WERI-Rb-1 (cell line): ENCODE measurements around the gene TMEM204.

Experiments used
- DNase-seq: peaks from one replicate; pipeline ENCODE4 v3.0.0-alpha.2; 2020
- H3K27ac ChIP-seq: fragments of 250-450 bp; sonication (Bioruptor Pico); 2 replicates; pipeline ENCODE4 v1.5.1; 2020; ENCODE audit warnings: mild to moderate bottlenecking, moderate library complexity
- H3K27me3 ChIP-seq: fragments of 250-450 bp; sonication (Bioruptor Pico); 2 replicates; pipeline ENCODE4 v1.5.1; 2021; ENCODE audit warnings: mild to moderate bottlenecking, low read depth, moderate library complexity; ENCODE audit not compliant: insufficient read depth, severe bottlenecking
- H3K36me3 ChIP-seq: fragments of 250-450 bp; sonication (Bioruptor Pico); 2 replicates; pipeline ENCODE4 v1.5.1; 2020; ENCODE audit warnings: mild to moderate bottlenecking, moderate library complexity
- H3K4me3 ChIP-seq: 2 replicates; pipeline ENCODE4 v1.5.1; 2011; ENCODE audit warnings: low read depth, mild to moderate bottlenecking, control low read depth, low read length
- H3K9me3 ChIP-seq: fragments of 250-450 bp; sonication (Bioruptor Pico); 2 replicates; pipeline ENCODE4 v1.5.1; 2021; ENCODE audit warnings: mild to moderate bottlenecking, moderate library complexity; ENCODE audit not compliant: severe bottlenecking
- TF ChIP-seq, protein P1 (sequence below): IDR thresholded peaks from 2 replicates; pipeline ENCODE4 v1.5.1; 2011; ENCODE audit warnings: low read depth, mild to moderate bottlenecking, control low read depth, inconsistent platforms, low read length

TMEM204 gene

DNA sequence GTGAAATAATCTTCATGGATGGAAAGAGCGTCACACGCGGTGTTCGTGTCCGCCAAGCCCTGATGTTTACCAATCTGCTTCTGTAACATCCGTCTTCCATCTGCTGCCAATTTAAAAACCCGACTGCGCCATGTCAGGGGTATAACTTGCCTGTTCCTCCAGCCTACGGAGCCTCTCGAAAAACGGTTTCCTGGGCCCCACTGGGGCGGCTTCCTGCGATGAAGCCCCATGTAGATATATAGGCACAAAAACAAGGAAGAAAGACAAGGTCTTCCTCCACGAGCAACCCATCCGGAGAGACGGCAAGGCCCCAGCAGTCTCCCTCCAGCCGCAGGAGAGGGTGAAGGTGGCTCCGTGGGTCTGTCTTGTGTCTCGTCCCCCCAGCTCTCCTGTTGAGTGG lies 44.8 kb upstream of the TMEM204 start, which contains the start of gene PTX4:
Gene PTX4 (minus strand): TSS at position 326 of the 400 bp plus-strand sequence. CDS start 35 bp downstream, at position 291.
- H3K36me3 ChIP-seq = no peaks in the 10 kb centered on the region
- H3K27me3 ChIP-seq = no peaks in the 10 kb centered on the region
- no peaks in the 10 kb centered on the region for H3K9me3 ChIP-seq
- TF ChIP-seq, protein P1, sequence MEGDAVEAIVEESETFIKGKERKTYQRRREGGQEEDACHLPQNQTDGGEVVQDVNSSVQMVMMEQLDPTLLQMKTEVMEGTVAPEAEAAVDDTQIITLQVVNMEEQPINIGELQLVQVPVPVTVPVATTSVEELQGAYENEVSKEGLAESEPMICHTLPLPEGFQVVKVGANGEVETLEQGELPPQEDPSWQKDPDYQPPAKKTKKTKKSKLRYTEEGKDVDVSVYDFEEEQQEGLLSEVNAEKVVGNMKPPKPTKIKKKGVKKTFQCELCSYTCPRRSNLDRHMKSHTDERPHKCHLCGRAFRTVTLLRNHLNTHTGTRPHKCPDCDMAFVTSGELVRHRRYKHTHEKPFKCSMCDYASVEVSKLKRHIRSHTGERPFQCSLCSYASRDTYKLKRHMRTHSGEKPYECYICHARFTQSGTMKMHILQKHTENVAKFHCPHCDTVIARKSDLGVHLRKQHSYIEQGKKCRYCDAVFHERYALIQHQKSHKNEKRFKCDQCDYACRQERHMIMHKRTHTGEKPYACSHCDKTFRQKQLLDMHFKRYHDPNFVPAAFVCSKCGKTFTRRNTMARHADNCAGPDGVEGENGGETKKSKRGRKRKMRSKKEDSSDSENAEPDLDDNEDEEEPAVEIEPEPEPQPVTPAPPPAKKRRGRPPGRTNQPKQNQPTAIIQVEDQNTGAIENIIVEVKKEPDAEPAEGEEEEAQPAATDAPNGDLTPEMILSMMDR = no peak
- H3K4me3 ChIP-seq = no peak within 1 kb of the TSS
- no peak for DNase-seq
- H3K27ac ChIP-seq = no peak within 1 kb of the TSS

DNA sequence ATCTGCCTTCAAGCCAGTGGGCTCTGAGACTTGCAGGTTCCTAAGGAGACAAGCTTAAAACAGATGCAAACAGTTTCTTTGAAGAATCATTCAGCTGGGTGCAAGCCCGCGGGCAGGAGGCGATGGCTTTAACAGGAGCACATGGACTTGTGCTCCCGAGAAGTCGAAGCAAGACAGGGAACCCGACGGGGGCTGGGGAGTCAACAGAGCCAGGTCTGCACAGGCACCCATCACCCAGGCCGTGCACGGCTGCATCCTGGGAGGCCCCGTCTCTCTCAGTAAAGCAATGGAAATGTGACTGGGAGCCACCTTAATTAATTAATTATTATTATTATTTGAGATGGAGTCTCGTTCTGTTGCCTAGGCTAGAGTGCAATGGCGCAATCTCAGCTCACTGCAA lies 44.4 kb upstream of the TMEM204 start:
- Histone ChIP-seq H3K9me3 (no peaks in the 10 kb centered on the region), H3K4me3 (no peak overlapping the region), H3K27ac (no peak overlapping the region), H3K36me3 (no peaks in the 10 kb centered on the region), H3K27me3 (no peaks in the 10 kb centered on the region)
- TF ChIP-seq, protein P1 = no peak
- DNase-seq = no peak

DNA sequence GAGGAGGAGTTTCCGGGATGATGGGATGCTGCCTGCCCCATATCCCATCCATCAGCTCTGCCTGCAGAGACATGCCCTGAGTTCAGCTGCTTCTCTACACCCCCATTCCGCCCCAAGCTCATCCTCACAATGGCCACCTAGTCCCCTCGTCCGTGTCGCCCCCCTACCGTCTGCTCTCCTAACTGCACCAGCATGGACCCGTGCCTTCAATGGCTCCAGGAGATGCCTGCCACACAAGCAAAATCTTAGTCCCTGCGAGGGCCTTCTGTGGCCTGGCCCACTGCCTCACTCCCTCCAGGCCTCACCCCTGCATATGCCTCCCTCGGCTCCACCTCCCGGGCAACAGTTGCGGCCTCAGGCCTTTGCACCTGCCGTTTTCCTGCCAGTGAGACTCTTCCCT lies 42.1 kb upstream of the TMEM204 start:
- peaks cover 22% of the 10 kb centered on the region for H3K36me3 ChIP-seq
- no peak overlapping the region for H3K4me3 ChIP-seq
- H3K27me3 ChIP-seq = no peaks in the 10 kb centered on the region
- TF ChIP-seq, protein P1 = no peak
- no peak overlapping the region for H3K27ac ChIP-seq
- DNase-seq = no peak
- no peaks in the 10 kb centered on the region for H3K9me3 ChIP-seq

DNA sequence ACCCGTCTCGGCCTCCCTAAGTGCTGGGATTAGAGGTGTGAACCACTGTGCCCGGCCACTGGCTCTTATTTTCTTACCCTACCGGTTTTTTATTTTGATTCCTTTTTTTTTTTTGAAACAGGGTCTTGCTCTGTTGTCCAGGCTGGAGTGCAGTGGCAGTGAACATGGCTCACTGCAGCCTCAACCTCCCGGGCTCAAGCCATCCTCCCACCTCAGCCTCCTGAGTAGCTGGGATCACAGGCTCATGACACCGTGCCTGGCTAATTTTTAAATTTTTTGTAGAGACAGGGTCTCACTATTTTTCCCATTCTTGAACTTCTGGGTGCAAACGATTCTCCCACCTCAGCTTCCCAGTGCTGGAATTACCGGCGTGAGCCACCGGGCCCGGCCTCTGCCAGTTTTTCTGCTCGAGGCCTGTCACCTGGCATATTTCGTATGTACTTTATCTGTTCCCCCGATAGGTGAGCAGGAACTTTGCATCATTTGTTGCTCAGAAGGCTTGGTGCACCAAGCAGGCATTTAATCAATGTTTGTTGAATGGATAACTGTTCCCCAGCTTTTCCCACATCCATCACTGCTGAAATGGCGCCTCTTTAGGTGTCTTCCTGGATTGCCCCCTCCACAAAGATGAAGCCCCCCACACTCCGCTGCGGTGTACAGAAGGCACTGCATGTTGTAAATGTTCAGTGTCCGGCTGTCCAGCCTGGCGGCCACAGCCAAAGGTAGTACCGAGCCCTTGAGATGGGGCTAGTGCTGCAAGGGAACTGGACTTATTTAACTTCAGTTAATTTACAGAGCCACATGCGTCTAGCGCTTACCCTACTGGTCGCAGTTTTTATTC lies 41.2 kb upstream of the TMEM204 start:
- H3K27me3 ChIP-seq = no peaks in the 10 kb centered on the region
- peak overlapping the region; percentile 99 for H3K27ac ChIP-seq
- no peak for DNase-seq

DNA sequence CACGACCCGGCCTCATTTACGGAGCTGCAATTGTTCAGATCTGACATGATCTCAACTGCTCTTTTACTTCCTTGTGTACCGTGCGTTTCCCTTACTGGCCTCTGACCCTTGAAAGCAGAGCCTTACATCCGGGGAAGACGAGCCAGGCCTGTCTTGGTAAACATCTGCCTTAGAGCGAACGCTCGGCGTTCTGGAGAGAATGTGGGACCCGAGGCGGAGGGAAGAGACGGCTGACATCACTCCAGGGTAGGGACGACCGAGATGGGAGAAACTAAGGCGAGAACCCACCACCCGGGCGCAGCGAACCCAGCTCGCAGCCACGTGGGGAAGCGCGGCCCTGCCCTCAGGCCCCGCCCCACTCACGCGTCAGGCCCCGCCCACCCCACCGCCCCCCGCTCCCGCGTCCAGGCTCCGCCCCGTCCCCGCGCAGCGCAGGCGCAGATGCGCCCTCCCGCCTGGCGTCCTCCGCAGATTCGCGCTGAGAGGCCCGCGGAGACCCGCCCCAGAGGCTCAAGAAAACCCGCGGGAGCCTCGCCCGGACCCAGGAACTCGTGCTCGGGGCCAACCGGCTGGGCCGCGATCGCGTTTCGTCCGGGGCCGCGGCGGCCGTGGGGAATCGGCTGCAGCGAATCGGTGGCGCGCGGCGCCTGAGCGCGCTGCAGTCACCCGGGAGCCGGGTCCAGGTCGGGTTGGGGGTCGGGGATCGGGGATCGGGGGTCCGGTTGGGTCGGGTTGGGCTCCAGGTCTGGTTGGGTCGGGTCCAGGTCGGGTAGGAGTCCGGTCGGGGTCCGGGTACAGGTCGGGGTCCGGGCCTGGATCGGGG lies 40.3 kb upstream of the TMEM204 start, which contains the start of gene TELO2:
Gene TELO2 (plus strand): TSS at position 438 of the 823 bp plus-strand sequence. CDS start 922 bp downstream, outside the sequence.
- TF ChIP-seq, protein P1 = no peak
- H3K4me3 ChIP-seq = peak within 1 kb of the TSS; percentile 88
- peaks cover 38% of the 10 kb centered on the region for H3K36me3 ChIP-seq
- H3K27me3 ChIP-seq = no peaks in the 10 kb centered on the region
- no peaks in the 10 kb centered on the region for H3K9me3 ChIP-seq
- peak; percentile 79 for DNase-seq
- H3K27ac ChIP-seq = peak within 1 kb of the TSS; percentile 99

More for the DNA sequence above, 41.2 kb upstream of the TMEM204 start:
- TF ChIP-seq, protein P1 = no peak
- Histone ChIP-seq H3K4me3 (peak overlapping the region; percentile 34), H3K9me3 (no peaks in the 10 kb centered on the region), H3K36me3 (peaks cover 31% of the 10 kb centered on the region)
